Epithelial cell of esophagus (primary cell): ENCODE data around the gene GJB3.

Experiments used
- DNase-seq: peaks from one replicate; pipeline ENCODE4 v3.0.0; 2010; ENCODE audit warnings: low read depth
- H3K4me3 ChIP-seq: 2 replicates; pipeline ENCODE4 v1.5.1; 2011; ENCODE audit warnings: mild to moderate bottlenecking, low read length, control low read depth
- CTCF ChIP-seq: IDR thresholded peaks from 2 replicates; pipeline ENCODE4 v1.5.1; 2011; ENCODE audit warnings: low read depth, mild to moderate bottlenecking, low read length, control low read depth, inconsistent platforms; ENCODE audit not compliant: insufficient read depth; ENCODE audit errors: missing control alignments

GJB3 gene

GRCh38 chr1:34743775-34744174 is 37.2 kb upstream of the GJB3 start:
- TF ChIP-seq CTCF = no peak
- DNase-seq = no peak
- no peak overlapping the region for H3K4me3 ChIP-seq

DNA sequence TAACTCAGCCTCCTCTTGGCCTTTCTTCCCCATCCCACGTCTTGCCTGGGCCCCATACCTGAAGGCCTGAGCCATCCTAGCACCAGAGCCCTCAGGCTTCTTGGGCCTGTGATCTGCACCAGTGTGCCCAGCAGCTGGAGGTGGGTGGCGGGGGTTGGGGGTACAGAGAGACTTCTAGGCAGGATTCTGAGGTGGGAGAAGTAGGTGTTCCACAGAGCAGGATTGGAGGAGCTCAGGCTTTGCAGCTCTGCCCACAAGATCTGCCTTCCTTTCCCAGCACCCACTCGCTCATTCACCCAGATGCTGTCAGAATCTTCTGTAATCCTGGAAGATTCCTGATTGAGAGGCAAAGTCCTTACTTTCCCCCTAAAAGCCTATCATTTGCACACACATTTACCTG is 36.2 kb upstream of the GJB3 start:
- no peak overlapping the region for H3K4me3 ChIP-seq
- TF ChIP-seq CTCF = no peak
- DNase-seq = no peak

GRCh38 chr1:34745666-34746065 is 35.3 kb upstream of the GJB3 start:
- no peak for DNase-seq
- no peak for TF ChIP-seq CTCF
- no peak overlapping the region for H3K4me3 ChIP-seq

DNA sequence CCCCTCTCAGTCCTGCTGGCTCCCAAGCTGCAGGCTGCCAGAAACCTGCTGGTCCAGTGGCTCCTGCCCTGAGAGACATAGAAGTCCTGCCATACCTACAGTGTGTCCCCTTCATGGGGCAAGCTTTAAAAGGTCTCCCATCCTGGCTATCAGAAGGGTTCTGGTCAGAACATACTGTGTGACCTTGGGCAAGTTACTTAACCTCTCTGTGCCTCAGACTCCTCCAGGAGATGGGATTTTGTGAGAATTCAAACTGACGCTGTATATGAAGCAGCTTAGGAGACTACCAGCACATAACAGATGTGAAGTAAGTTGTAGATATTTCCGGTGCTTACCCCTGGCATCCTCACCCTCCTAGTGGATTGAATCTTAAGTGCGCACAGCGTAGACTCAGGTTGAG is 34.9 kb upstream of the GJB3 start:
- no peak overlapping the region for H3K4me3 ChIP-seq
- DNase-seq = no peak
- no peak for TF ChIP-seq CTCF

GRCh38 chr1:34746785-34747637 is 34.0 kb upstream of the GJB3 start:
- no peak for TF ChIP-seq CTCF
- no peak overlapping the region for H3K4me3 ChIP-seq
- DNase-seq = no peak

- H3K4me3 ChIP-seq = no peak overlapping the region
- TF ChIP-seq CTCF = no peak
- DNase-seq = no peak
These were observed 33.4 kb upstream of the GJB3 start for GRCh38 chr1:34747638-34747941.

- no peak overlapping the region for H3K4me3 ChIP-seq
- no peak for DNase-seq
- TF ChIP-seq CTCF = no peak
These were observed 31.0 kb upstream of the GJB3 start for GRCh38 chr1:34749992-34750391.
